Measurements from ENCODE around the gene RNF150. TPM values are rescaled to one million over a fixed set of nuclear protein-coding genes. Genes with fewer than 3 reads are reported as not detected.

Gene RNF150
- total and polyA plus RNA-seq, 4 donors = 0.27 to 1.4 (median 0.81) TPM

DNA sequence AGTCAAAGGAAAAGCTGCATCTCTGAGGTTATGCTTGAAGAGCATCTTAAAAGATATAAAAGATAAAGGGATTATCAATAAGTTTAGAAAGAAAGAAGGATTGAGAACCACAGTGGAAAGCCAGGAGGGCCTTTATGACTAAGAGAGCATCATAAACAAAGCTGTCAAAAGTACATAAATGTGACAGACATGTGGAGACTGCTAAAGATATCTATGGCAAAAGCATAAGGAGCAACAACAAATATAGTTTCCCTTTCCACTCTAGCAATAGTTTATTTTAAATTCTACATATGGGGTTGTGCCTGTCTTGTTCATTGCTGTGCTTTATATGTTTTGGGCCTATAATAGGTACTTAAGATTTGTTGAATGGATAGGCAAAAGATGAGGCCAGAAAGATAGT, 97.3 kb downstream of the RNF150 start (continued):
- TF ChIP-seq TAF1 (conservative IDR thresholded peaks at IDR 0.05) (no peak), RXRA (IDR thresholded peaks at IDR 0.05) (no peak), HNF4A (conservative IDR thresholded peaks at IDR 0.05) (no peak), HNF4G (IDR thresholded peaks at IDR 0.05) (no peak)
- TF ChIP-seq, protein P1, sequence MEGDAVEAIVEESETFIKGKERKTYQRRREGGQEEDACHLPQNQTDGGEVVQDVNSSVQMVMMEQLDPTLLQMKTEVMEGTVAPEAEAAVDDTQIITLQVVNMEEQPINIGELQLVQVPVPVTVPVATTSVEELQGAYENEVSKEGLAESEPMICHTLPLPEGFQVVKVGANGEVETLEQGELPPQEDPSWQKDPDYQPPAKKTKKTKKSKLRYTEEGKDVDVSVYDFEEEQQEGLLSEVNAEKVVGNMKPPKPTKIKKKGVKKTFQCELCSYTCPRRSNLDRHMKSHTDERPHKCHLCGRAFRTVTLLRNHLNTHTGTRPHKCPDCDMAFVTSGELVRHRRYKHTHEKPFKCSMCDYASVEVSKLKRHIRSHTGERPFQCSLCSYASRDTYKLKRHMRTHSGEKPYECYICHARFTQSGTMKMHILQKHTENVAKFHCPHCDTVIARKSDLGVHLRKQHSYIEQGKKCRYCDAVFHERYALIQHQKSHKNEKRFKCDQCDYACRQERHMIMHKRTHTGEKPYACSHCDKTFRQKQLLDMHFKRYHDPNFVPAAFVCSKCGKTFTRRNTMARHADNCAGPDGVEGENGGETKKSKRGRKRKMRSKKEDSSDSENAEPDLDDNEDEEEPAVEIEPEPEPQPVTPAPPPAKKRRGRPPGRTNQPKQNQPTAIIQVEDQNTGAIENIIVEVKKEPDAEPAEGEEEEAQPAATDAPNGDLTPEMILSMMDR (IDR thresholded peaks at IDR 0.05; ENCODE audit: low read depth, low read length, missing input control) = no peak

DNA sequence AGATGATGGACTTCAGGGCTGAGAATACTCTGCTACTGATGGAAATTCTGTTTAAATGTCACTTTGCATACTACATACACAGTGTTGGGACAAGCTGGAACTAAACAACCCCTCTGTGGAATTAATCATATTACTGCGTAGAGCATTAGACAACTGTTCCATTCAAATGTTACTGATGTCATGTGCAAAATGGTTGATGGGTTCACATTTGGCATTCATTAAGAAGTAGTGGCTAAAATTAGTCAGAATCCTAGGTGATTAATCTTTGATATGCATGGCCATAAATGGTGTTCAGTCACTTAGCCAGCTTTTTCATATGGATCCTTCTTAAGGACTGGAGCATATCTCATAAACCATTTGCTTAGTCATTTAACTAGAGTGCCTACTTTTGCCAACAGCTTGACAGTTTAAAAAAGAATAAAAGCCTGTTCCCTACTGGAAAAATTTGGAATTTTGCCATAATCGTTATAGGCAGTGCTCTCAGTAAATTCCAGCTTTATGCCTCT, 105.2 kb downstream of the RNF150 start:
- Histone ChIP-seq H3K4me1 (ENCODE audit: control insufficient read depth in 4 of 4, insufficient read depth in 4 of 4, low read length in 3 of 4) (peaks cover 0 to 2% (median 0%) of the 10 kb centered on the region in 4 donors), H3K27ac (ENCODE audit: low read depth in 1 of 2, low read length in 2 of 2) (no peak overlapping the region), H3K4me3 (ENCODE audit: low read depth in 1 of 3, low read length in 3 of 3) (no peak overlapping the region), H3K36me3 (ENCODE audit: control insufficient read depth in 4 of 4, insufficient read depth in 3 of 4, low read depth in 1 of 4, low read length in 3 of 4) (no peaks in the 10 kb centered on the region), H3K9ac (ENCODE audit: low read depth in 1 of 2, low read length in 2 of 2) (no peak overlapping the region), H3K9me3 (ENCODE audit: control insufficient read depth in 4 of 4, low read length in 3 of 4) (no peaks in the 10 kb centered on the region), H3K27me3 (ENCODE audit: control insufficient read depth in 4 of 4, insufficient read depth in 4 of 4, low read length in 3 of 4) (no peaks in the 10 kb centered on the region)
- TF ChIP-seq, protein P2, sequence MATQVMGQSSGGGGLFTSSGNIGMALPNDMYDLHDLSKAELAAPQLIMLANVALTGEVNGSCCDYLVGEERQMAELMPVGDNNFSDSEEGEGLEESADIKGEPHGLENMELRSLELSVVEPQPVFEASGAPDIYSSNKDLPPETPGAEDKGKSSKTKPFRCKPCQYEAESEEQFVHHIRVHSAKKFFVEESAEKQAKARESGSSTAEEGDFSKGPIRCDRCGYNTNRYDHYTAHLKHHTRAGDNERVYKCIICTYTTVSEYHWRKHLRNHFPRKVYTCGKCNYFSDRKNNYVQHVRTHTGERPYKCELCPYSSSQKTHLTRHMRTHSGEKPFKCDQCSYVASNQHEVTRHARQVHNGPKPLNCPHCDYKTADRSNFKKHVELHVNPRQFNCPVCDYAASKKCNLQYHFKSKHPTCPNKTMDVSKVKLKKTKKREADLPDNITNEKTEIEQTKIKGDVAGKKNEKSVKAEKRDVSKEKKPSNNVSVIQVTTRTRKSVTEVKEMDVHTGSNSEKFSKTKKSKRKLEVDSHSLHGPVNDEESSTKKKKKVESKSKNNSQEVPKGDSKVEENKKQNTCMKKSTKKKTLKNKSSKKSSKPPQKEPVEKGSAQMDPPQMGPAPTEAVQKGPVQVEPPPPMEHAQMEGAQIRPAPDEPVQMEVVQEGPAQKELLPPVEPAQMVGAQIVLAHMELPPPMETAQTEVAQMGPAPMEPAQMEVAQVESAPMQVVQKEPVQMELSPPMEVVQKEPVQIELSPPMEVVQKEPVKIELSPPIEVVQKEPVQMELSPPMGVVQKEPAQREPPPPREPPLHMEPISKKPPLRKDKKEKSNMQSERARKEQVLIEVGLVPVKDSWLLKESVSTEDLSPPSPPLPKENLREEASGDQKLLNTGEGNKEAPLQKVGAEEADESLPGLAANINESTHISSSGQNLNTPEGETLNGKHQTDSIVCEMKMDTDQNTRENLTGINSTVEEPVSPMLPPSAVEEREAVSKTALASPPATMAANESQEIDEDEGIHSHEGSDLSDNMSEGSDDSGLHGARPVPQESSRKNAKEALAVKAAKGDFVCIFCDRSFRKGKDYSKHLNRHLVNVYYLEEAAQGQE (IDR thresholded peaks at IDR 0.05) = no peak
- TF ChIP-seq HNF4G (IDR thresholded peaks at IDR 0.05) (no peak), JUND (IDR thresholded peaks at IDR 0.05) (no peak), SP1 (IDR thresholded peaks at IDR 0.05) (no peak), NR2F2 (IDR thresholded peaks at IDR 0.05) (no peak), YY1 (IDR thresholded peaks at IDR 0.05) (no peak), TAF1 (conservative IDR thresholded peaks at IDR 0.05) (no peak), GABPA (IDR thresholded peaks at IDR 0.05 in 1 of 2, conservative IDR thresholded peaks at IDR 0.05 in 1 of 2) (no peak), RAD21 (IDR thresholded peaks at IDR 0.05) (no peak)
- TF ChIP-seq, protein P1 (IDR thresholded peaks at IDR 0.05; ENCODE audit: low read depth, low read length, missing input control) = no peak
- TF ChIP-seq, protein P3, sequence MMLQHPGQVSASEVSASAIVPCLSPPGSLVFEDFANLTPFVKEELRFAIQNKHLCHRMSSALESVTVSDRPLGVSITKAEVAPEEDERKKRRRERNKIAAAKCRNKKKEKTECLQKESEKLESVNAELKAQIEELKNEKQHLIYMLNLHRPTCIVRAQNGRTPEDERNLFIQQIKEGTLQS (IDR thresholded peaks at IDR 0.05) = no peak
- TF ChIP-seq, protein P4, sequence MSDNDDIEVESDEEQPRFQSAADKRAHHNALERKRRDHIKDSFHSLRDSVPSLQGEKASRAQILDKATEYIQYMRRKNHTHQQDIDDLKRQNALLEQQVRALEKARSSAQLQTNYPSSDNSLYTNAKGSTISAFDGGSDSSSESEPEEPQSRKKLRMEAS (IDR thresholded peaks at IDR 0.05) = no peak
- WGBS = 66% methylated on average over 2 of the region's 2 CpGs
- DNase-seq (ENCODE audit: low spot score) = no peak
